Measurements from ENCODE around the gene XKRX. TPM values are rescaled to one million over a fixed set of nuclear protein-coding genes. Genes with fewer than 3 reads are reported as not detected.

The XKRX gene
- total RNA-seq, 1 donor from 2014 or later: not detected

- intact Hi-C loops (cut with DNase I): no loop called here
- TF ChIP-seq CTCF (IDR thresholded peaks at IDR 0.05): no peak
- DNase-seq (ENCODE audit: low spot score in 2 of 2): no peak
- H3K27me3 ChIP-seq: no peaks in the 10 kb centered on the region
- H3K4me3 ChIP-seq: no peak overlapping the region
- H3K9me3 ChIP-seq: no peaks in the 10 kb centered on the region
- no peak overlapping the region for H3K27ac ChIP-seq
- no peaks in the 10 kb centered on the region for H3K36me3 ChIP-seq
- H3K4me1 ChIP-seq: no peaks in the 10 kb centered on the region
These were observed 15.9 kb upstream of the XKRX start for GRCh38 chrX:100944601-100945000.

- no peaks in the 10 kb centered on the region for H3K9me3 ChIP-seq
- intact Hi-C loops (cut with DNase I): no loop called here
- no peak for DNase-seq (ENCODE audit: low spot score in 2 of 2)
These were observed 10.6 kb upstream of the XKRX start for GRCh38 chrX:100939333-100939732.

GRCh38 chrX:100935767-100936166 lies 7.0 kb upstream of the XKRX start:
- no peak for DNase-seq (ENCODE audit: low spot score in 2 of 2)
- H3K27me3 ChIP-seq: no peaks in the 10 kb centered on the region

More at GRCh38 chrX:100939333-100939732, 10.6 kb upstream of the XKRX start:
- no peak overlapping the region for H3K4me3 ChIP-seq
- H3K4me1 ChIP-seq: no peaks in the 10 kb centered on the region
- no peaks in the 10 kb centered on the region for H3K36me3 ChIP-seq
- H3K27ac ChIP-seq: no peak overlapping the region
- TF ChIP-seq CTCF (IDR thresholded peaks at IDR 0.05): no peak
- no peaks in the 10 kb centered on the region for H3K27me3 ChIP-seq

GRCh38 chrX:100931925-100932285 lies 3.2 kb upstream of the XKRX start:
- H3K4me3 ChIP-seq: no peak overlapping the region
- H3K36me3 ChIP-seq: no peaks in the 10 kb centered on the region
- DNase-seq (ENCODE audit: low spot score in 2 of 2): no peak
- H3K27me3 ChIP-seq: no peaks in the 10 kb centered on the region
- intact Hi-C loops (cut with DNase I): no loop called here
- H3K4me1 ChIP-seq: no peaks in the 10 kb centered on the region
- no peak for TF ChIP-seq CTCF (IDR thresholded peaks at IDR 0.05)
- no peaks in the 10 kb centered on the region for H3K9me3 ChIP-seq
- H3K27ac ChIP-seq: no peak overlapping the region

More at GRCh38 chrX:100935767-100936166, 7.0 kb upstream of the XKRX start:
- H3K27ac ChIP-seq: no peak overlapping the region
- no peaks in the 10 kb centered on the region for H3K9me3 ChIP-seq
- no peaks in the 10 kb centered on the region for H3K36me3 ChIP-seq
- no peak for TF ChIP-seq CTCF (IDR thresholded peaks at IDR 0.05)
- H3K4me3 ChIP-seq: no peak overlapping the region
- intact Hi-C loops (cut with DNase I): no loop called here
- H3K4me1 ChIP-seq: no peaks in the 10 kb centered on the region

GRCh38 chrX:100931218-100931924 lies 2.7 kb upstream of the XKRX start:
- no peaks in the 10 kb centered on the region for H3K4me1 ChIP-seq
- no peak for DNase-seq (ENCODE audit: low spot score in 2 of 2)
- H3K27me3 ChIP-seq: no peaks in the 10 kb centered on the region
- no peak overlapping the region for H3K4me3 ChIP-seq
- no peak for TF ChIP-seq CTCF (IDR thresholded peaks at IDR 0.05)
- no peaks in the 10 kb centered on the region for H3K9me3 ChIP-seq
- intact Hi-C loops (cut with DNase I): no loop called here
- no peak overlapping the region for H3K27ac ChIP-seq
- no peaks in the 10 kb centered on the region for H3K36me3 ChIP-seq

- DNase-seq (ENCODE audit: low spot score in 2 of 2): no peak
- no peak for TF ChIP-seq CTCF (IDR thresholded peaks at IDR 0.05)
- Histone ChIP-seq H3K27ac (no peak overlapping the region), H3K36me3 (no peaks in the 10 kb centered on the region), H3K4me1 (no peaks in the 10 kb centered on the region), H3K27me3 (no peaks in the 10 kb centered on the region), H3K9me3 (no peaks in the 10 kb centered on the region), H3K4me3 (no peak overlapping the region)
- intact Hi-C loops (cut with DNase I): no loop called here
These were observed 2.3 kb downstream of the XKRX start for GRCh38 chrX:100926453-100926852.
